ENCODE results near the gene MICA.
"Not testable (repeated sequence)": the region's sequence is repeated elsewhere in the genome, so short reads cannot be mapped to it uniquely, and the experiment has no call there.

The MICA gene

DNA sequence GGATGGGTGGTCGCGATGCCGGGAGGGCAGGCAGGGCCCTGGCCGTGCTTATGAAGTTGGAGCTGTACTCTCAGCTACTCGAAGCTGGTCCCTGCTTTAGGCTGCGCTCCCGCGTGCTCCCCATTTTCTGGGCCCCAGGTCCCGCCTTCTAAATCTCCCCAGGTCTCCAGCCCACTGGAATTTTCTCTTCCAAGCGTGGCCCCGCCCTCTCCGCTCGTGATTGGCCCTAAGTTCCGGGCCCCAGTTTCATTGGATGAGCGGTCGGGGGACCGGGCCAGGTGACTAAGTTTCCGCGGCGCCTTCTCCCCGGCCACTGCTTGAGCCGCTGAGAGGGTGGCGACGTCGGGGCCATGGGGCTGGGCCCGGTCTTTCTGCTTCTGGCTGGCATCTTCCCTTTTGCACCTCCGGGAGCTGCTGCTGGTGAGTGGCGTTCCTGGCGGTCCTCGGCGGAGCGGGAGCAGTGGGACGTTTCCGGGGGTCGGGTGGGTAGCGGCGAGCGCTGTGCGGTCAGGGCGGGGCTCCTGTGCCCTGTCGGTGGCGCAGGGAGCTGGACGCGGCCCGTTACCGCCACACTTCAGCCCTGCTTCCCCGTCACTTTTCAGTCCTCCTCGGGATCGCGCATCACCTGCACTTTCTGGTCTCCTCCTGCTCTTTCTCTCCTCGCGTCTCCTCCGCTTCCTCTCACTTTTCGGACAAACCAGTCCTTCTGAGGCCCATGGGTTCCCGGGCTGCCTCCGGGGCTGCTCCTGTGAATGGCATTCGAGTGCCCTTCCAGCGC is at the start of gene MICA:
Gene MICA (plus strand): TSS at position 313 of the 778 bp plus-strand sequence. CDS start 38 bp downstream, at position 351.
- DNase-seq, result peak; percentile 62 to 64

DNA sequence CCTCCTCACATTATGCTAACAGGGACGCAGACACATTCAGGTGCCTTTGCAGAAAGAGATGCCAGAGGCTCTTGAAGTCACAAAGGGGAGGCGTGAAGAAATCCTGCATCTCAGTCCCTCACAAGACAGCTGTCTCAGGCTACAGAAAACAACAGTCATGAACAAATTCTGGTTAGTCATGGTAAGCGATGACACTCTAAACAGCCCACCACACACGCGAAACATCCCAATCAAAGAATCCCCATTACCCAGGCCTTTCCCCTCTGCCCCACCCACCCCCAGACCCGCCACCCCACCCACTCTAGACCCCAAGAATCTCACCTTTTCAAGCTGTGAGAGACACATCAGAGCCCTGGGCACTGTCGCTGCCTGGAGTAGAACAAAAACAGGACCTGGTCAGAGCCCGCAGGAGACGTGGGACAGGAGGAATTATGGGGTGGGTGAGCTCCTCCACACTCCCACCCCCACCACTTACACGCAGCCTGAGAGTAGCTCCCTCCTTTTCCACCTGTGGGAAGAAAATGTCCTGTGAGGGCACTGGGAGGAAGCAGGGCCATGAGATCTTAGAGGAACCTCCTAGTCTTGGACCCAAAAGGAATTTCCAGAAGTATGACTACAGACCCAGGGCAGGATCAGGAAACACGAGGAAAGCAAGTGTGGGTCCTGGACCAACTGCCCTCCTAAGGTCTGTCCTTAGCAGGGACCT is 49.1 kb upstream of the MICA start:
- DNase-seq, result peak in 1 of 2 donors; percentile 9

DNA sequence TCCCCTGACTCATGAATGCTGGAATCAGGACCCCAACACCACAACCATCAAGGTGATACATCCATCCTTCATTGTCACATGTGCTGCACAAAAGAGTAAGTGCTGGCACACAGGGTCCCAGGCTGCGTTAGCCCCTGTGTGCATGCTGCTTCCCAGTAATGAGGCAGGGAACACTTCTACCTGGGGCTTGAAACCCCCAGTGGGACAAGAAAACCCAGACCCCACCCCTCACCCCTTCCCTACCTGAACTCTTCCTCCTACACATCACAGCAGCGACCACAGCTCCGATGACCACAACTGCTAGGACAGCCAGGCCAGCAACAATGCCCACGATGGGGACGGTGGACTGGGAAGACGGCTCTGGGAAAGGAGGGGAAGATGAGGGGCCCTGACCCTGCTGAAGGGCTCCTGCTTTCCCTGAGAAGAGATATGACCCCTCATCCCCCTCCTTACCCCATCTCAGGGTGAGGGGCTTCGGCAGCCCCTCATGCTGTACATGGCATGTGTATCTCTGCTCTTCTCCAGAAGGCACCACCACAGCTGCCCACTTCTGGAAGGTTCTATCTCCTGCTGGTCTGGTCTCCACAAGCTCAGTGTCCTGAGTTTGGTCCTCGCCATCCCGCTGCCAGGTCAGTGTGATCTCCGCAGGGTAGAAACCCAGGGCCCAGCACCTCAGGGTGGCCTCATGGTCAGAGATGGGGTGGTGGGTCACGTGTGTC is 48.4 kb upstream of the MICA start:
- DNase-seq, result peak in 1 of 2 donors; percentile 8

DNA sequence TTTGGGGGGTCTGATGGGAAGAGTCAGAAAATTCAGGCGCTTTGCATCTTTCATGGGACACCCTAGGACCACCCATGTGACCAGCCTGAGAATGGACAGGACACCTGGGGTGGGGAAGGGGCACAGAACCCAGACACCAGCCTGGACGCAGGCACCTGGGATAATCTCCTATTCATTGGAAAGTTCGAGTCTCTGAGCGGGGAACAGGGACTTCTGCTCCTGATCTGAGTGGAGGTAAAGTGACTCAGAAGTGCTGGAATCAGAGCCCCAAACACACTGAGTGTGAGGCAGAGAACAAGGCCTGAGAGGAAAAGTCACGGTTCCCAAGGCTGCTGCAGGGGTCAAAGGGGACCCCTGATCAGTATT is 47.8 kb upstream of the MICA start:
- DNase-seq, result peak in 1 of 2 donors; percentile 18

DNA sequence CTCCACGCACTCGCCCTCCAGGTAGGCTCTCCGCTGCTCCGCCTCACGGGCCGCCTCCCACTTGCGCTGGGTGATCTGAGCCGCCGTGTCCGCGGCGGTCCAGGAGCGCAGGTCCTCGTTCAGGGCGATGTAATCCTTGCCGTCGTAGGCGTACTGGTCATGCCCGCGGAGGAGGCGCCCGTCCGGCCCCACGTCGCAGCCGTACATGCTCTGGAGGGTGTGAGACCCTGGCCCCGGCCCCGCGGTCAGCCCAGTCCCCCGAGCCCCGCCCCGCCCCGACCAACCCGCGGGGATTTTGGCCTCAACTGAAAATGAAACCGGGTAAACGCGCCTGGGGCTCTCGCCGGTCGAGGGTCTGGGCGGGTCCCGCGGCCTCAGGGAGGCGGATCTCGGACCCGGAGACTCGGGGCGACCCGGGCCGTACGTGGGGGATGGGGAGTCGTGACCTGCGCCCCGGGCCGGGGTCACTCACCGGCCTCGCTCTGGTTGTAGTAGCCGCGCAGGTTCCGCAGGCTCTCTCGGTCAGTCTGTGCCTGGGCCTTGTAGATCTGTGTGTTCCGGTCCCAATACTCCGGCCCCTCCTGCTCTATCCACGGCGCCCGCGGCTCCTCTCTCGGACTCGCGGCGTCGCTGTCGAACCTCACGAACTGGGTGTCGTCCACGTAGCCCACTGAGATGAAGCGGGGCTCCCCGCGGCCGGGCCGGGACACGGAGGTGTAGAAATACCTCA is 47.0 kb upstream of the MICA start:
- peak; percentile 32 to 57 for DNase-seq

DNA sequence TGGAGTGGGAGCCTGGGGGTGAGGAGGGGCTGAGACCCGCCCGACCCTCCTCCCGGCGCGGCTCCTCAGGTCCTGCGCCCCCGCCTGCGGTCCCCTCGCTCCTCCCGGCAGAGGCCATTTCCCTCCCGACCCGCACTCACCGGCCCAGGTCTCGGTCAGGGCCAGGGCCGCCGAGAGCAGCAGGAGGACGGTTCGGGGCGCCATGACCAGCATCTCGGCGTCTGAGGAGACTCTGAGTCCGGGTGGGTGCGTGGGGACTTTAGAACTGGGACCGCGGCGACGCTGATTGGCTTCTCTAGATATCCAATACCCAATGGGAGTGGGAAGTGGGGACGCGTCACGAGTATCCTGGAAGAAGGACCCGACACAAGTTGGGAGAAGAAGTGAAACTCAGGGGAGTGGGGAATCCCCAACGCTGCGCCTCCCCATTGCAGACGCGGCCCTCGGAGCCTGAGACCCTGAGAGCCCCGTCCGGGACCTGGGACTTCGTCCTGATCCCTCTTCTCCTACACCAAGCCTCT is 46.4 kb upstream of the MICA start, which contains the start of gene HLA-B:
Gene HLA-B (minus strand): TSS at position 234 of the 521 bp plus-strand sequence. CDS start 21 bp downstream, at position 213.
- DNase-seq, result peak; percentile 80 to 90

DNA sequence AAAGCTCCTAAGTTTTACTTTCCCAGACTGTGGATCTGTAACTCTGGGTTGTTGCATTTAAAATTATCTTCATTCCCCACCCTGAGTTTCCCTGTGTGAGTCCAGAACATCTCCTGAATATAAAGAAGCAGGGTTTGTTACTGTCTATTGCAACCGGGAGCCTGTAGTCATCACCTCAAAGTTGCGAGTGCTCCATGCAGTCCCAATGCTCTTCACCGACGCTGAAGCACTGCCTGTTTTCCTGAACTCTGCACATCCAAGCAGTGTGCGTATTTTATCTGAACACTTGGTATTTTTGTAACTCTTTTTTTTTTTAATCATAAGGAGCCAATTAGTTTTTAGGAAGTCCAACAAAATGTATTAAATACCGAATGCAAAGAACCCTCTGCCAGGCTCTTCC is 45.5 kb upstream of the MICA start:
- no peak for DNase-seq

DNA sequence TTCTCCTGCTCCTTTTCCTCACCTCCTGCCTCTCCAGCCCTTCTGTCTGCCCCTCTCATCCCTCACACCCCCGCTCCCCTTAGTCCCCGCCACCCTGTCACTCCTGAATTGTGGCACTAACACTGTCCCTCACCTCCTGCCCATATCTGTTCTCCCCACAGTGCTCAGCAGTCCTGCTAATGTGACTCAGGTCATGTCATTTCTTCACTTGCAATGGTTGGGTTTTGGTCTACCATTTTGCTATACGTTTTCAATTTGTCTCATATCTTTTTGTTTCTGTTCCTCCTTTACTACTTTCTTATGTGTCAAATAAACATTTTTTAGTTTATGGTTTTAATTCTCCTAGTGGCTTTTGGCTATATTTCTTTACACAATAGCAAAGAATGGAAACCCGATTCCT is 45.1 kb upstream of the MICA start:
- no peak for DNase-seq

DNA sequence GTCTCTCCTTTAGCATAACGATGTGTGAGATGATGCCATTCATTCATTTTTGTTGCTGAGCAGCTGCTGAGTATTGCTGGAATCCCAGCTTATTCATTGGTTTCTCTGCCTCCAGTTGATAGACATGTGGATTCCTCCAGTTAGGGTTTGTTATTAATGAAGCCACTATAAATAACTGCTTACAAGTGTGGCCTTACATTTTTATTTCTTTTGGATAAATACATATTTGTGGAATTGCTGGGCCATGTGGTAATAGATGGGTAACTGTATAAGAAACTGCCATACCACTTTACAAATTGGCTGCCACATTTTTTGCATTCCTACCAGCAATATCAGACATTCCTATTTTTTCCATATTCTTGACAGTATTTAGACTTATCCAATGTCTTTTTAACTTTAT is 43.8 kb upstream of the MICA start:
- DNase-seq, result no peak

DNA sequence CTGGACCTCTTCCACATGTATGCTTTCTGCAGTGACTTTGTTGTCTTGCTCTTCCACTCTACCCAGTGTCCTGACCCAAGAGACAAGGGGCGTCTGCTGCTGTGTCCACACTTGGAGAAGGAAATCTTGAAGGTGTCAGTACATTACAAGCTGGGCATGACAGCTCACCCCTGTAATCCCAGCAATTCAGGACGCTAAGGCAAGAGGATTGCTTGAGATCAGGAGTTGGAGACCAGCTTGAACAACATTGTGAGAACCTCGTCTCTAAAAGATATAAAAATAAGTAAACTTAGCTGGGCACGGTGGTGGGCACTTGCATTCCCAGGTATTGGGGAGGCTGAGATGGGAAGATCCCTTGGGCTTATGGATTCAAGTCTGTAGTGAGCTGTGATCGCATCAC is 40.6 kb upstream of the MICA start:
- DNase-seq, result no peak

DNA sequence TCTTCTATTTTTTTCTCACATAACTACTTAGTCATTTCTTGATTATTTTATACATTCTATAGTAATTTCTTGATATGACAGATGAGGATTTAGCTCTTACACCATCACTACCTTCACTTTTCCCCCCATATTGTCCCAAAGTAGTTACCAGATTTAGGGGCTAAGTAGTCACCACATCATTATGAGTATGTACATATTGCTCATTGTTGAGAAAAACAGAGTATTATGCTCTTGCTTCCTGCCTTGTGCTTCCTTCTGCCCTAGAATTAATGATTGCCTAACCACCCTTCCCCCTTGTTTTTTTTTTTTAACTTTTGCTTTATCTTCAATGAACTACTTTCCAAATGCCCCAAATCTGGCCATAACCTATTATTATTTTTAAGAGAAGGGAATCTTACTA is 39.6 kb upstream of the MICA start:
- DNase-seq, result no peak

DNA sequence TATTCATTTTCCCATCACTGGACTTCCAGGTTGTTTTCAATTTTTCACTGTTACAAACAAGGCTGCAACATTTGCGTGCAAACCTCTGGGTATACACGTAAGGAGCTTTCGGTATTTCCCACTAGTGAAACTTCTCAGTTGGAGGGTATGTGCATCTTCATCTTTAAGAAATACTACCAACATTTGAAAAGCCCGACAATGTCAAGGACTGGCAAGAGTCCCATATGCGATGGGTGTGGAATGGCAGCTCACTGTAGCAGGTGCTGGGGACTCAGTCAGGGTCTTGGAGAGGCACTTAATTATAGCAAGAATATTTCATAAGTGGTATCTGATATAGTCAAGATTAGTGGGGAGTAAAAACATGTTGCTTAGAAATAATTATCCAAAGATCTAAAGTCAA is 37.5 kb upstream of the MICA start:
- no peak for DNase-seq

DNA sequence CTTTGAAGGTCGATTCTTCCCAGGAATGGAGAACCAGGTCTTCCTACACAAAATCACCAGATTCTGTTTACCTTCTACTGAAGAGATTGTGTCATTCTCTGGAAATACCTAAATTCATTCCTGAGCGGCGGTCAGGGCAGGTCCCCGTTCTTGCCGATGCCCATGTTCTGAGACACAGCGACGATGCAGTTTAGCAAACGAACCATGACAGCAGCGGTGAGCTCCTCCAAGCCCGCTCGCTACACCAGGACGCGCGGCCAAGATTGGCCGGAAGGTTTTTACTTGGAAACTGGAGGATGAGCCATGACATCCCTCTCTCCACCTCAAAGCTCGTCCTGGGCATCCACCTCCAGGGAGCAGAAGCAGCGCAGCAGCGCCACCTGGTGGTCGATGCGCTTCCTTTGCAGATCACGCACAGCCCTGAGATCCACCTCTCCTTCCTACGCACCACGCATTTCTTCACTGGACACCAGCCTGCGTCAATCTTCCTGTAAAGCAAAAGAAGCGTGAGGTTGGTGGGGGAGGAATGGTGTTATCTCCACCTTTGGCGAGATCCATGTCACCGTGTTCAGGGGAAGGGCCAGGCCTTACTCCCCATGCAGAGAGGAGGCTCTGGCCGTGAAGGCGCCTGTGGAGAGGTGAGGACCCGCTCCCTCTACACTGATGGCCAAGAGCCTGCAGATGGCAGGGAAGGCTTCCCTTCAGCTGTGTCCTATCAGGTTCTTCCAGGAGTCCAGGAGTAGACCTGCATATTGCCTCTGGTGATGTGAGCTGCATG is 36.5 kb upstream of the MICA start:
- peak; percentile 86 for DNase-seq

DNA sequence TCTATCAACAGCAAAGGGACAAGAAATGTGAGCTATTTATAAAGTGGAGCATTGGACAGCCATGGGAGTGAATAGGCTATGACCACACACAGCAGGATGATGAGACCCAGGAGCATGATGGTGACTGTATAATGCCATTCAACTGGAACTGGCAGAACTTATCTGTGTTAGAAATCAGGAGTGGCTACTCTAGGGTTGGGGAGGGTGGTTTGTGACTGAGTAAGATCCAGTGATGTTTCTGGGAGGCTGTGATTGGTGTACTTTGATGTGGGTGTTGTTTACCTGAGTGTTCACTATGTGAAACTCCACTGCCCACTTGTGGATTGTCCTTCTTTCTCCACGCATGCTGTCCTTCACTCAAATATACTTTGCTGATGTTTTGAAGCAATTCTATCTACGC is 34.9 kb upstream of the MICA start:
- no peak for DNase-seq

DNA sequence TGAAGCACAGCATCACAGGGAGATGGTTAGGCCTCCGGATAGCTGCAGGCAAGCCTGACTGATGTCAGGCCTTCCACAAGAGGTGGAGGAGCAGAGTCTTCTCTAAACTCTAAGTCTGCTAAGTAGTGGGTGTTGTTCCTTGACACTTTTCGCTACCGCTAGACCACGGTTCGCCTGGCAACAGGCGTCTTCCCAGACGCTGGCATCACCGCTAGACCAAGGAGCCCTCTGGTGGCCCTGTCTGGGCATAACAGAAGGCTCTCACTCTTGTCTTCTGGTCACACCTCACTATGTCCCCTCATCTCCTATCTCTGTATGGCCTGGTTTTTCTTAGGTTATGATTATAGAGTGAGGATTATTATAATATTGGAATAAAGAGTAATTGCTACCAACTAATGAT is 29.3 kb upstream of the MICA start:
- DNase-seq, result not testable (repeated sequence)

DNA sequence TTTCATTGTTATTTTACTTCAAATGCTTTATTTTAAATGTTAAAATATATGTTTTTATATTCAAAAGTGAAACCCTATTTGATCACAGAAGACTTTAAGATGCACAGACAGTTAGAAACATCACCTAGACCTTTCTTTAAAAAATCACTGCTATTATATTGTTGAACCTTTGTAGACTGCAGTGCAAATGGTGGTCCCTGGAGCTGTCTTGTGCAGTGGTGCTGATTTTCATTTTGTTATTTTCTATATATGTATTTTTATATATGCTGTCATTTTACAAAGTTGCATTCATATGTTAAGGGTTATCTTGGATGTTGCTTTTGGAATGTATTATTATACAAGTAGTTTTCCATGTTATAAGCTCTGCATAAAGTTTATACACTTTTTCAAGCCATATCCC is 27.7 kb upstream of the MICA start:
- no peak for DNase-seq

DNA sequence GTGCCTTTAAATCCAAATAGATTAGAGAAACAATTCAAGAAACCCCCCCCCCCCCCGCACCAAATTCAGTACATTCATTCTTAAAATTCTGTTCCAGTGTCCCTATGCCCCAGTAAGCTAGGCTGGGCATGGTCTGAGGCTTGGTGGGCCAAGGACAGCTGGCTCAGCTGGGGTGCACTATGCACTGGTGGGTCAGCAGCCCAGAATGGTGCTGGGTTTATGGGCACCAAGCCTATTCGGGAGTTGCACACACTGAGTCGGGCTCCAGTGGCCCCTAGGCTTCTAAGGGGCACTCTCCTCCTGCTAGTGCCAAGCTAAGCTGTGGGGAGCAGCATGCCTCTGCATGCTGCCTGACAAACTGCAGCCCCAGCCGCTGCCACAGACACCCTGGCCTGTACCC is 26.4 kb upstream of the MICA start:
- DNase-seq, result no peak

DNA sequence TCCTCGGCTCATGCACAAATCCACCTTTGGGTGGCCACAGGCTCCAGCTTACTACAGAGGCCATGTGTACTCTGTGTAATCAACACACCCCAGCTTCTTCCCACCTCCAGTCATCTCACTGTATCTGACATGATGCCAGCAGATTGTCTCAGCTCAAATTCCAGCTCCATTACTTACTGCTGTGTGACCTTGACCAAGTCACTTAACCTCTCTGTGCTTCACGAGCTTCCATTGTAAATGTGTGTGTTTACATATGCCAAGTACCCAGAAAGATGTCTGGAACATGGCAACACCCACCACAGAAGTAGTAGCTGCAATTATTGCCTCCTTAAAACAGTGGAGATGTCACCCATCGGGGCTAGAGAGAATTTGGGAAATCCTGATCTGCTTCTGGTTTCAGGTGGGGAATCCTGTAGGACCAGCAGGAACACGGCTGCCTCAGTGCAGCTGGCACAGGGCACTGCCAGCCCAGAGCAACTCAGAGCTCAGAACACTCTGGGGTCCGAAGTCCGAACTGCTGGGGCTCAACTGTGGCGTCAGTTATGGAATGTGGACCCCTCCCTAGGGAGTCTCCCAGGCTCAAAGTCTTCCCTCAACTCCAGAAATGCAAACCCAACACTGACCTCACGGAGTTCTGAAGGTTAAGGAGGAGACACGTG is 25.2 kb upstream of the MICA start:
- DNase-seq, result no peak

DNA sequence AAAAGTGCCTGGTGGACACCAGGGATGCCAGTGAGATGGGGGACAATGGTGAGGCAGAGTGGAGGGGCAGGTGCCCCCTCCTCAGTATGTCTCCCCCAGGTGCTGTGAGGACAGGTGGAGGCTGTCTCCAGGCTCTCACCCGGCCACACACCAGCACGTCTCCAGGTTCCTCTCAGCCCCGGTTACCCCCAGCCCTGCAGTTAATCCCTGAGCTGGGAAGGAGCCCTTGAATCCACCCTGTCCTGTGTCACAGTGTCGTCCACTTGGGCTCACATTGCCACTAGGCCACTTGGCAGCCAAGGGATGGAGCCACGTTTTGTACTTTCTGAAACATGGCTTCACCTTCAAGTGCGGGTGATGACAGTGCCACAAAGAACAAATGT is 24.7 kb upstream of the MICA start:
- DNase-seq, result no peak

DNA sequence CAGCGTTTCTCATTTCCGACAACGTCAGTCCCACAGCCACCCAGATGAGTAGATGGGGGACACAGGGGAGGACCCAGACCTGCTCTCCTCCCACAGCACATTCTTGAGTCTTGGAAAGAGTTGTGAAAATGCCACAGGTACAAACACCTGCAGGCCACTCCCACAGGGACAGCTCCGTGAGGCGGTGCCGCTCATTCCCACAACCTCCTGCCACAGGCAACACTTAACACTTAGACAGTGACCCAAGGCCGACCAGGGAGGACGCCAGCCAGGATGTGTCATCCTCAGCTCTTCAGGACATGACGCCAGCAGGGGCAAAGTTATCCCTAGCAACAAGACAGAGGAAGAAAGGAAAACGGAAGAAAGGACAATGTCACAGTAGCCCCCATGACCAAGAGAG is 23.5 kb upstream of the MICA start:
- no peak for DNase-seq

DNA sequence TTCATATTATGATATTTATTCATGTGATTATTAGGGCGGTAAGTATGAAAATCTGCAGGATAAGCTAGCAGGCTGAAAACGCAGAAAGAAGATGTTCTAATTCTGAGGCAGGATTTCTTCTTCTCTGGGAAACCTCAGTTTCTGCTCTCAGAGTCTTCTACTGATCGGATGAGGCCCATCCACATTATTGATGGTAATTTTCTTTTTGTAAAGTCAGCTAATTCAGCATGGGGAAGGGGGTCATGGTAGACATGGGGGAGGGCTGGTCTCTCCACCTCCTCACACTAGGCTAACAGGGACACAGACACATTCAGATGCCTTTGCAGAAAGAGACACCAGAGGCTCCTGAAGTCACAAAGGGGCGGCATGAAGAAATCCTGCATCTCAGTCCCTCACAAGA is 21.7 kb upstream of the MICA start:
- DNase-seq, result no peak
